ENCODE results near the gene OMD.

Gene OMD

GRCh38 chr9:92369075-92369474 lies 55.2 kb downstream of the OMD start:
- TF ChIP-seq CTCF (IDR thresholded peaks at IDR 0.05): no peak
- Histone ChIP-seq H3K9me3 (ENCODE audit: control insufficient read depth, low read length) (no peaks in the 10 kb centered on the region), H3K27ac (no peak overlapping the region), H3K4me1 (no peaks in the 10 kb centered on the region), H3K79me2 (no peaks in the 10 kb centered on the region), H3K4me2 (ENCODE audit: low read length) (no peak overlapping the region), H3K4me3 (ENCODE audit: low read depth, low read length) (no peak overlapping the region), H3K36me3 (ENCODE audit: control insufficient read depth, insufficient read depth, low read length) (no peaks in the 10 kb centered on the region), H2AFZ (no peak overlapping the region), H3K9ac (no peak overlapping the region), H3K27me3 (ENCODE audit: control insufficient read depth, insufficient read depth, low read length) (no peaks in the 10 kb centered on the region)
